ENCODE measurements around the gene SLC36A1.

SLC36A1 gene

GRCh38 chr5:151531581-151531980, 84.2 kb downstream of the SLC36A1 start:
- no peak for DNase-seq (ENCODE audit: low read depth in 3 of 3, low spot score in 1 of 3)

- no peak for DNase-seq (ENCODE audit: low read depth in 3 of 3, low spot score in 1 of 3)
Observed at GRCh38 chr5:151532416-151532815, 85.0 kb downstream of the SLC36A1 start.

- DNase-seq (ENCODE audit: low read depth in 3 of 3, low spot score in 1 of 3) = no peak
Observed at GRCh38 chr5:151534350-151534749, 86.9 kb downstream of the SLC36A1 start.

GRCh38 chr5:151537044-151537443, 89.6 kb downstream of the SLC36A1 start:
- DNase-seq (ENCODE audit: low read depth in 3 of 3, low spot score in 1 of 3) = no peak

GRCh38 chr5:151541571-151541970, 94.2 kb downstream of the SLC36A1 start:
- no peak for DNase-seq (ENCODE audit: low read depth in 3 of 3, low spot score in 1 of 3)

Data from stimulated activated CD4-positive, alpha-beta T cell treated with anti-CD3 and anti-CD28 coated beads, TNF-alpha, amount 100 ng/mL, for 1 hour (primary cell).